Stimulated activated CD4-positive, alpha-beta T cell treated with anti-CD3 and anti-CD28 coated beads, Interleukin-1b, Interleukin-23, amount 100 ng/mL, for 4 hours (primary cell): ENCODE data around the gene UBE2E3.

Source experiments
- DNase-seq, 2 donors: peaks; one replicate each; pipeline ENCODE4 v3.0.0-alpha.2; 2020; ENCODE audit warnings: low read depth in 2 of 2

Gene UBE2E3

GRCh38 chr2:180978903-180979748 is 1.3 kb upstream of the UBE2E3 start:
- no peak for DNase-seq

GRCh38 chr2:180979749-180980105 is 678 bp upstream of the UBE2E3 start:
- DNase-seq = no peak

GRCh38 chr2:180980943-180981911 is 822 bp downstream of the UBE2E3 start:
- DNase-seq = peak; percentile 16

GRCh38 chr2:180983468-180984242 is 3.2 kb downstream of the UBE2E3 start:
- peak in 1 of 2 donors; percentile 15 for DNase-seq

- DNase-seq = no peak
Observed at GRCh38 chr2:180985771-180986395, 5.5 kb downstream of the UBE2E3 start.

GRCh38 chr2:180987146-180987545 is 6.7 kb downstream of the UBE2E3 start:
- DNase-seq = no peak

- no peak for DNase-seq
Observed at GRCh38 chr2:180990337-180990736, 9.9 kb downstream of the UBE2E3 start.

- DNase-seq = no peak
Observed at GRCh38 chr2:180990794-180991193, 10.4 kb downstream of the UBE2E3 start.

GRCh38 chr2:180991361-180991760 is 11.0 kb downstream of the UBE2E3 start:
- no peak for DNase-seq

GRCh38 chr2:180991820-180992219 is 11.4 kb downstream of the UBE2E3 start:
- no peak for DNase-seq

- DNase-seq = no peak
Observed at GRCh38 chr2:180992994-180993393, 12.6 kb downstream of the UBE2E3 start.

GRCh38 chr2:180999274-180999964 is 19.0 kb downstream of the UBE2E3 start:
- DNase-seq = no peak

- DNase-seq = no peak
Observed at GRCh38 chr2:181004647-181005325, 24.4 kb downstream of the UBE2E3 start.

GRCh38 chr2:181005326-181005655 is 24.9 kb downstream of the UBE2E3 start:
- no peak for DNase-seq

- DNase-seq = no peak
Observed at GRCh38 chr2:181005809-181006208, 25.4 kb downstream of the UBE2E3 start.

GRCh38 chr2:181007086-181007837 is 26.9 kb downstream of the UBE2E3 start:
- no peak for DNase-seq

- DNase-seq = no peak
Observed at GRCh38 chr2:181008407-181008806, 28.0 kb downstream of the UBE2E3 start.

- no peak for DNase-seq
Observed at GRCh38 chr2:181021199-181021789, 40.9 kb downstream of the UBE2E3 start.

- DNase-seq = no peak
Observed at GRCh38 chr2:181022652-181023051, 42.2 kb downstream of the UBE2E3 start.
